GM19397 (cell line): ENCODE results near the gene TIMM9.
A peak's percentile ranks its signal among the peaks of the same experiment; 100 is the strongest.
"Not testable (repeated sequence)": the region's sequence is repeated elsewhere in the genome, so short reads cannot be mapped to it uniquely, and the experiment has no call there.

Source experiments
- ATAC-seq: cut with Tn5 transposase; IDR thresholded peaks from one replicate; pipeline ENCODE4 v1.9.1; 2021; ENCODE audit warnings: mild to moderate bottlenecking, moderate library complexity; ENCODE audit not compliant: unreplicated experiment

TIMM9 gene, protein sequence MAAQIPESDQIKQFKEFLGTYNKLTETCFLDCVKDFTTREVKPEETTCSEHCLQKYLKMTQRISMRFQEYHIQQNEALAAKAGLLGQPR

DNA sequence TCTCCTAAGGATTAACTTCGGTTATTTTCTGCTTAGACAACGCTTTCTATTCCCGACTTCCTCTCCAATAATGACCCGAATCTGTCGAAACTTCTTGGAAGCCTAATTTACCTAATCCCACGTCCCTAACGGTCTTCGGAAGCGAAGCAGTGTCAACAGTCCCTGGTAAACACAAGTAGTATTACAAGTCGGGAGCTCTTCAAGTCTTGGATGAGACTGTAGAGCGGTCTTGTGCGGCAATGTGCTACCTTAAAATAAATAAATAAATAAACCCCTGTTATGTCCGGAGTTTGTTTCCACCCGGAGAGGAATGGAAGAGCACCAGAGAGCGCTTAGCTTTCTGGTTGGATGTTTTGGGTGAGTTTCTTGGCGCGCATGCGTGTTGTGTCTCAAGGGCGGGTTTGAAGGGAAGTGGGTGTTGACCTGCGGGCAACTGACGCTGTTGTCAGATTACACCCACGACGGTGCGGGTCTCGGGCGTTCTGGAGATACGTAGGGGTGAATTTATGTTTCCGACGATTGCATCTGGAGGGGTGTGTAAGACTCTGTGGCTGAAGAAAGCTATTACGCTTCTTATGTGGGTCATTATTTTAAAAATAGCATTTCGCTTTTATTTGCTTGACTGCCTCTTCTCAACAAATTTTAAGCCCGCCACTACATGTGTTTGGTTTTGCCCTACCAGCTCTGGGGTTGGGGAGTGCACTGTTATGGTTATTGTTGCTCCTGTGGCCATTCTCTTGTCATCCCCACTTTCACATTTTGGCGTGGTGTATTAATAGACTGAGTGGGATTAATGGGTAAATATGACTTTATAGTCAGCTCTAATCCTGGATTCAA is at the start of gene TIMM9, which contains the start of gene KIAA0586:
Gene TIMM9 (minus strand): TSS at position 251 of the 837 bp plus-strand sequence. CDS start 15,586 bp downstream, outside the sequence.
Gene KIAA0586 (plus strand): TSS at position 439 of the 837 bp plus-strand sequence. CDS start 546 bp downstream, outside the sequence.
- peak; percentile 87 for ATAC-seq

DNA sequence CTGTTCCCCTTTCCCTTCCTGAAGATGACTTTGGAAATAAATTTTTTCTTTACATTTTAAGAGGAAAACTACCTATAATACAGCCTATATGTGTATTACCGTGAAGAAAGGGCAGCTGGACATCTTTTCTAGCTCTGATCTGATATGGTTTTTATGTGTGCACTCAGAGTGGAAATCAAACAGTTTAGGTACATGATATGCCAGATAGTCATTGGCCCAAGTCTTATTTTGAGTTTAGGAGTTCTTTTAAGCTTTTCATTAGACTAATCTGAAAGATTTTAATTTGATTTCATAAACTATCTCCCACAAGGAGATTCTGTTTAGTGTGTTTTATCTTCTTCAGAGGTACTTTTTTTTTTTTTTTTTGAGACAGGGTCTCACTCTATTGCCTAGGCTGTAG is 49.0 kb upstream of the TIMM9 start:
- no peak for ATAC-seq

DNA sequence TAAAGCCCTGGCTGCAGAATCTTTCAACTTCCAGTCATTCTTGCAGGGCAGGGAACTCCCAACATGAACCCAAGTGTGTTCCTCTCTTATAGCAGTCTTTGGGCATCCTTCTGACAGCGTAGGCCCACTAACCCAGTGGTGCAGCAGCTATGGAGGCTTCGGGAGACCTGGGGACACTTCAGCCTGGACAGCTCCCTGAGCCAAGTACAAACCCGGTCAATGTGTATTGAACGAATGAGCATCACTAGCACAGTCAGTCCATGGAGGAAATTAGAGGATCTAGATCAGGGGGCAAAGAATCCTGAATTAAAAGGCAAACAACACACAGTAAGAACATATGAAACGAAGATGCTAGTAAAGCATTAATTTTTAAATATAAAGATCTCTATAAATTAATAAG is 42.0 kb upstream of the TIMM9 start:
- no peak for ATAC-seq

DNA sequence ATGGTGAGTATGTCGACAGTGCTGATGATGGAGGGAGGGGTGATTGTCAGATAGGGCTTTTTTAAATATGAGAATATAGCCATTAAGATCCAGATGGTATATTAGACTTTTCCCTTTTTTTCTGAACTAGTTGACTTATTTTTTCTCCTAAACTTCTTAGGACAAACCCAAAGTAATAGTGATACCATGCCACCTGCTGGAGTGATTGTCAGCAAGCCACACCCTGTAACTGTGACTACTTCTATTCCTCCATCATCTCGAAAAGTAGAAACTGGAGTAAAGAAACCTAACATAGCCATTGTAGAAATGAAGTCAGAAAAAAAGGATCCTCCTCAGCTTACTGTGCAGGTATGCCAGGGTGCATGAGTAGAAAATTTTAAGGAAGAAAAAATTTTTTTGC is 40.2 kb upstream of the TIMM9 start:
- ATAC-seq = no peak

DNA sequence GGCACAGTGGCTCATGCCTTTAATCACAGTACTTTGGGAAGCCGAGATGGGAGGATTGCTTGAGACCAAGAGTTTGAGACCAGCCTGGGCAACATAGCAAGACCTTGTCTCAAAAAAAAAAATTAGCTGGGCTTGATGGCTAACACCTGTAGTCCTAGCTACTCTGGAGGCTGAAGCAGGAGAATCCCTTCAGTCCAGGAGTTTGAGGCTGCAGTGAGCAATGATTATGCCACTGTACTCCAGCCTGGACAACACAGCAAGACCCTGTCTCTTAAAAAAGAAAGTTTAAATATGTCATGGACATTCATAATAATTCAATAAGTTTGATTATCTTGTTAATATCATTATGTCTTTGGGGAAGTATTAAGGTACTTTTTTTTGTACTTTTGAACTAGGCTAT is 39.1 kb upstream of the TIMM9 start:
- no peak for ATAC-seq

DNA sequence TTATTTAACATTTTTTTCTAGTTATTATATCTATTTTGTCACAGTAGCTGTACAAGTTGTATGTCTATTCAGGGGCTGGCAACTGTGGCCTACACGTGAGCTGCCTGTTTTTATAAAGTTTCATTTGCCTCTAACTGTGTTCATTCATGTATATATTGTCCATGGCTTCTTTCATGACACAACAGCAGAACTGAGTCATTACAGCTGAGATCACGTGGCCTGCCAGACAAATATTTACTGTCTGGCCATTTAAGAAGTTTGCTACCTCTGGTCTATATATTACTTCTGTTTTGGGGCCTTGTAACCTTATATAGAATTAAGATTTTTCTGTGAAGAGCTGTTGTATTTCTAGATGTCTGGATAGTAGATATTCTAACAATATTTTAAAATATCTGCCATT is 38.1 kb upstream of the TIMM9 start:
- no peak for ATAC-seq

DNA sequence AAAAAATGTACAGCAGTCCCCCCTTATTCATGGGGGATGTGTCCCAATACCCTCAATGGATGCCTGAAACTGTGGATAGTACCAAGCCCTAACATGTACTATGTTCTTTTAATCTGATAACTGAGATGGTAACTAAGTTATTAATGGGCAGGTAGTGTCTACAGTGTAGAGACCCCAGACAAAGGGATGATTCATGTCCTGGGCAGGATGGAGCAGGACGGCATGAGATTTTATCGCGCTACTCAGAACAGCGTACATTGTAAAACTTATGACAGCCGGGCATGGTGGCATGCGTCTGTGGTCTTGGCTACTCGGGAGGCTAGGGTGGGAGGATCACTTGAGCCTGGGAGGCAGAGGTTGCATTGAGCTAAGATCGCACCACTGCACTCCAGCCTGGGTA is 37.3 kb upstream of the TIMM9 start:
- no peak for ATAC-seq

DNA sequence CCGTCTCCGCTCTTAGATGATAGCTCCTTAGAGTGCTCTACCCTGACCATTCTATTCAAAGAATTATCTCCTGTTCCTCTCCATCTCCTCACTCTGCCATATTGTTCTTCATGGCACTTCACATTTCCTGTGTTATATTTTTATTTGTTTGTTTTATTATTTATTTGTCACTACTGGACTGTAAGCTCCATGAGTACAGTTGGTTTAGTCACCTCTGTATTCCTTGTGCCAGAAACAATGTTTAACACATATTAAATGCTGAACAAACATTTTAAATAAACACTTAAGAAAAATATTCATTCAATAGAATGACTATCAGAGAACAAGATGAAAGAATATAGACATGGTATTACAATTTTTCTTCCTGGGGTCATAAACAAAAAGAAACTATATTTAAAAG is 35.8 kb upstream of the TIMM9 start:
- ATAC-seq = no peak

DNA sequence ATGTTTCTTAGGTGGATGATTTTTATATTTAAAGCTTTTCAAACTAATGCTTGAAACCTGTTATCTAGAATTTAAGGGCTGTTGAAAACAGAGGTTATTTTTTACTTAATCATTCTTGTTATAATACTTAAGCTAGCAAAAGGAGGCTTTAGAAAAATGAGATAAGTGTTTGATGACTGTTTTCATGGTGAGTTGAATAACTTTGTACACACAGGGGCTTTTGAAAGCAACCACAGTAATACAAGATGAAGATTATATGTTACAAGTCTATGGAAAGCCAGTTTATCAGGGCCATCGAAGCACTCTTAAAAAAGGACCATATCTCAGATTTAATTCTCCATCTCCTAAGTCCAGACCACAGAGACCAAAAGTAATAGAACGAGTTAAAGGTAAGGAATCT is 33.4 kb upstream of the TIMM9 start:
- ATAC-seq = no peak

DNA sequence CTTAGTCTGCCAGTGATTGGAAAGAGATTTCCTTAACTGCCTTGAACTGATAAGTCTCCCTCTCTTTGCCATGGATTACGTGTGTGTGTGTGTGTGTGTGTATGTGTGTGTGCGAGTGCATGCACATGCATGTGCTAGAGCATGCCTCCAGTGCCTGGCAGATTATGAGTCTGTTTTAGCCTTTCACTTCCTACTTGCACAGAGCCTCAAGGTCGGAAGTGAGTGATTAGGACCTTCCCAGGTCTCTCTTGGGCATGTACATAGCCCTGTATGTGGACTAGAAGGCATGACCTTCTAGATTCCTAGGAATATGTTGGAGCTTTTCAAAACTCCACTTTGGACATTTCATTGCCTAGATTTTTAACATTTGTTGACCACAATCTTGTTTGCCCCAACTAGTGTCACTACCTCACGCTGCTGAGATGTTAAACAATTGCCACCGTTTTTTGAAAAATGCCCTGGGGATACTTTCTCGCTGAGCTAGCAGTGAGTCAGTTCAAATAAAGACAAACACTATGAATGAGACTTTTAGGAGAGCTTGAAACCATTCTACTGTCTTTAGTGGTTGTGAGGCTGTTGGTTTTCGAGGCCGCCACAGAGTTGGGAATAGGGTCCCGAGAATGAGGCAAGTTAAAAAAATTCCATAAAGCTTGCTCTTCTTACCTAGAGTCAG is 28.4 kb upstream of the TIMM9 start:
- ATAC-seq = no peak

DNA sequence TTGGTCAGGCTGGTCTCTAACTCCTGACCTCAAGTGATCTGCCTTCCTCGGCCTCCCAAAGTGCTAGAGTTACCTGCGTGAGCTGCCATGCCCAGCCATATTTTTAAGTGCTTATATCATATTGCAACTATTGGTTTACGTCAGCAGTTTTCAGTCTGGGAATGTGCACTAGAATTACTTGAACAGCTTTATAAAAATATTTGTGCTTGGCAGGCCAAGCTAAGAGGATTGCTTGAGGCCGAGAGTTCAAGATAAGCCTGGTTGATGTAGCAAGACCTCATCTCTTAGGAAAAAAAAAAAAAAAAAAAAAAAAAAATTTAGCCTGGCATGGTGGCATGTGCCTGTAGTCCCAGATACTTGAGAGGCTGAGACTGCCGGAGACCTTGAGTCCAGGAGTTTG is 17.3 kb upstream of the TIMM9 start:
- ATAC-seq = no peak

DNA sequence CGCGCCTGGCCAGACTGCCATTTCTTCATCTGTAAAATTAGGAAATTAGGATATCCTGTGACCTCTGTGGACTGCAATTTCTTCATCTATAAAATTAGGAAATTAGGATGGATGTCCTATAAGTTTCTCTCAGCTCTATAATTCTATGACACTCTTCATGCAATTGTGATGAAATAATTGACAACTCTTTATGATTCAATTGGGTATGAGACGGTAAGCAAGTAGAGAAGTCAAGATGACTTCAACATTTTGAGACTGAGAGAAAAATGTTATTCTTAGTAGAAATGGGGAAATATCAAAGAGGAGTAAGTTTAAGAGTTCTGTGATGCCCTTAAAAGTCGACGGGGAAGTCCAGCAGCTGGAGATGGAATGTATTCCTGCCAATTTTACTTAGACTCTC is 12.1 kb upstream of the TIMM9 start:
- no peak for ATAC-seq

DNA sequence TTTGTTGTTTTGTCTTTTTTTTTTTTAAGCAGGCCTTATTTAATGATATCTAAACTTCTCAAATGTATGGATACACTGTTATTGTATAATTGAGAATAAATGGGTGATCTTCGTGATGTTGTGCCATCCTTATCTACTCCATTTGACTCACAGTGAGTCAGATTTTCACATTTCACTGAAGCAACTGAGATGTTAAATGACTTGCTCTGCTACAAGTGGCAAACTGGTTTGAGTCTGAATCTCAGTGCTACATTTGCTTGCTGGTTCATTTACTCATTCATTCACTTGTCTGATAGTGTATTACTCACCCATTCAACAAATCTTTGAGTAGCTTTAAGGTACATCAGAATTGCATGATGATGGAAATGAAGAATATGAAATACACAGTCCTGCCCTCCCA is 2.8 kb upstream of the TIMM9 start:
- no peak for ATAC-seq

DNA sequence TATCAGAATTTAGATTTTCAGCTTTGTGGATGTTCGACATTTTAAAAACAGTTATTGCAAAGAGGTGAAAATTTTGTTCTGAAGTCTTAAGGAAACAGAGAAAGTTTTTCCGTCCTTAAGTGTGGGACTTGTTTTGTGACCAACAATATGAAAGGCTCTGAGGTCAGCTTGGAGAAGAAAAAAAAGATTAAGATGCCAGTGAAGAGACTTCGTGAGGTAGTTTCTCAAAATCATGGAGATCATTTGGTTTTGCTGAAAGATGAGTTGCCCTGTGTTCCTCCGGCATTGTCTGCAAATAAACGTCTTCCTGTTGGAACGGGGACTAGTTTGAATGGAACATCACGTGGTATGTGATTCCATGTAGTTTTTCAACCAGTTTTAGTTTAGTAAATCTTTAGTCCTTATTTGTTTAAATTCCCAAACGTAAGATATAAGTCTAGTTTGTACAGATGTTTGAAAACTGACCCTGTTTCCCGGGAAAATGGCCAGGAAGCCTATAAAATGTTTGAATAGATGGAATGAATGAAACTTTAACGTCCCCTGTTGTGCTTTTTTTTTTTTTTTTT is 870 bp upstream of the TIMM9 start:
- no peak for ATAC-seq

DNA sequence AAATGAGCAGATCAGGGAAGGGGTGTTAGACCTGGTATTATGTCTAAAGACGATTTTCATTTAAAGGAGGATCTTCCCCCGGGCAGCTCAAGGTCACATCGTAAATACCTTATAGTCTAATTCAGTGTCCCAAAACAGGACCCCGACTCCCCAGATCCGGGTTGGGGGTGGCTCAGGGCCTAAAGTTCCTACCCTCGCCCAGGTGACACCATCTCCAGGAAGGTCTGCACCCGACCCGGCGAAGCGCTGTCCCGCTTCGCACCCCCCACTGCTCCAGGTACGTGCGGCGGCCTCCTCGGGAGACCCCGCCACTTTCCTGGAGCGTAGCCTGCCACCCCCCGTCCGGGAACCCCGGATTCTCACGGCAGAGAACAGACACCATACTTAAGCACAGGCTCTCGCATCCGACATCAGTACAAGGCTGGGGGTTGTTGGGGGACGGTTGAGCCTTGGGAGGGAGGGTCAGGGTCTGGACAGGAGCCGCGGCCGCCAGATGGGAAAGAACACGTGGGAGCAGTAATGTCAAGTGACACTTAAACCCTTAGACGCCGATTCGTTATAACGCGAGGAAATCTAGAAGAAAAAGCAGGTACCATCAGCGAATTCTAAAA is 556 bp downstream of the TIMM9 start:
- peak; percentile 33 for ATAC-seq

DNA sequence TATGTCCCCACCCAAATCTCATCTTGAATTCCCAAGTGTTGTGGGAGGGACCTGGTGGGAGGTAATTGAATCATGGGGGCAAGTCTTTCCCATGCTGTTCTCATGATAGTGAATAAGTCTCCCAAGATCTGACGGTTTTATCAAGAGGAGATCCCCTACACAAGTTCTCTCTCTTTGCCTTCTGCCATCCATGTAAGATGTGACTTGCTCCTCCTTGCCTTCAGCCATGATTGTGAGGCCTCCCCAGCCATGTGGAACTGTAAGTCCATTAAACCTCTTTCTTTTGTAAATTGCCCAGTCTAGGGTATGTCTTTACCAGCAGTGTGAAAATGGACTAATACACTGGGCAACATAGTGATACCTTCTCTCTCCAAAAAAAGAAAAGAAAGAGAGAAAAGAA is 10.4 kb downstream of the TIMM9 start:
- ATAC-seq = not testable (repeated sequence)

DNA sequence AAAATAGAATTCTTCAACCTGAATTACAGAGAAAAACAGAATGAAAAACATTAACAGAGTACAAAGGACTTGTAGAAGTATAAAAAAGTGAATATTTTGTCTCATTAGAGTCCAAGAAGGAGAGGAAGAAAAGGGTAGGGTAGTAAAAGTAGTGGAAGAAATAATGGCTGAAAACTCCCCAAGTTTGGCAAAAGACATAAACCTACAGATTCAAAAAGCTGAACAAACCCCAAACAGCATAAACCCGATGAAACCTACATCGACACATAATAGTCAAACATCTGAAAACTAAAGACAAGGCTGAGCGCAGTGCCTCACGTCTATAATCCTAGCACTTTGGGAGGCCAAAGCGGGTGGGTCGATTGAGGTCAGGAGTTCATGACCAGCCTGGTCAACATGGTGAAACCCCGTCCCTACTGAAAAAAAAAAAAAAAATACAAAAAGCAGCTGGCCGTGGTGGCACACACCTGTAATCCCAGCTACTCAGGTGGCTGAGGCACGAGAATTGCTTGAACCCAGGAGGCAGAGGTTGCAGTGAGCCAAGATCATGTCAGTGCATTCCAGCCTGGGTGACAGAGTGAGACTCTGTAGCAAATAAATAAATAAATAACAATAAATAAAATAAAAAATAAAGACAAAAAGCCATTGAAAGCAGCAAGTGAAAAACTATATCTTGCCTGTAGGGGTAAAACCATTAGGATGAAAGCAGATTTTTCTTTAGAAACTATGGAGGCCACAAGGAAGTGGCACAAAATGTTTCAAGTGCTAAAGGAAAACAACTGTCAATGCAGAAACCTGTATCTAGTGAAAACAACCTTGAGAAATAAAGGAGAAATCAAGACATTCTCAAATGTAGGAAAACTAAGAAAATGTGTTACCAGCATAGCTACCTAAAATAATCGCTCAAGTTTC is 11.4 kb downstream of the TIMM9 start:
- no peak for ATAC-seq

DNA sequence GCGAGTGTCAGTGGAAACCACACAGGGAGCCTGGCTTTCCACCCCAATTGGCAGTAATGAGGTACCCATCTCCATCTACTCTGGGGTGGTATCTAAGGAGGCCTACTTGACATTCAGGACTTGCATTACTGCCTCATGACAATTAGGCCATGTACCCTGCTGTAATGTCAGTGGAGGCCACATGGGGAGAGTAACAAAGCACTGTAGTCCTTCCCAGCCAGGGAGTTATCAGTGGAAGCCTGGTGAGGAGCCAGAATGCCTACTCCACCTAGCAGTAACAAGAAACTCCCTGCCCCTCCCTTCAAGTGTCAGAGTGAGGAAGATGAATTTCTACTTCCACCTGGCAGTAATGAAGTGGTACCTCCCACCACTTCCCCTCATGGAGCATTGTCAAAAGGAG is 12.5 kb downstream of the TIMM9 start:
- ATAC-seq = no peak

DNA sequence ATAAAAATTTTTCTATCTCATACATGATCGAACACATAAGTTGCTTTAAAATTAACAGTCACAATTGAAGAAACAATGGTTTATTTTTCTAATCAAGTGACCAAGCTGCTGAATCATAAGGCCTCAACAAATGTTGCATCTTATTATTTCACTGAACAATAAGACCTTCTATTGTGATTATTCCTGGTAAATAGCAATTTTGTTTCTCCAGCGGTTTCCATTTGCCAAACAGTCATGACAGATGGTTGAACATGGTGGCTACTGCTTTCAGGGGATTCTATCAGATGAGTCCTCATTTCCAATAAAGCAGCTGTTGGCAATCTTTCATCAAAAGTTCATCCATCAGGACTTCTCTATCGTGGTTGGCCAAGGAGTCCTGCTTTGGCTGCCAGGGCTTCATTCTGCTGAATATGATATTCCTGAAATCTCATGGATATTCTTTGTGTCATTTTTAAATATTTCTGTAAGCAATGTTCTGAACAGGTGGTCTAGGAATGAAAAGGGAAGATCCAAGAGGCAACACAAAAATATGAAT is 18.6 kb downstream of the TIMM9 start:
- no peak for ATAC-seq

DNA sequence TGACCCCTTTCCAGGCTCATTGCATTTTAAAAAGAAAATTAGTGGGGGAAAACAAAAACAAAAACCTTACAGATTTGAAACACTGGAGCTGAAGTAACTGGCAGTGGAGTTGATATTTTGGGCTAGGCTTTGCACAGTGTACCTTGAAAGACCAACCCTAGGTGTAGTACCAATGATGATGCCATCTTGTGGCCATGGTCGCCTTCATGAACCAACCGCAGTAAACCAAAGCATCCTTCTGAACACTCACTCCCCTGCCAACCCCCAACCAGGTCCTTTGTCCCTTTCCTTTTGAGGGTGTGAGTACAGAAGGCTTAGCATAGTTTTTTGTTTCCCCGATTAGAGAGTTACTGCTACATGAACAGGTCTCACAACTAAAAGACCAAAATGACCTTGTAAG is 25.7 kb downstream of the TIMM9 start:
- no peak for ATAC-seq
